HPDE6-E6E7 (cell line): ENCODE measurements around the gene ELOB.

Experiments used
- DNase-seq: peaks from one replicate; pipeline ENCODE4 v3.0.0; 2011; ENCODE audit warnings: missing footprints; ENCODE audit errors: extremely low spot score

Gene ELOB

GRCh38 chr16:2777231-2777902 lies at the start of gene ELOB:
Gene ELOB, minus strand, starts transcription at chr16:2777280. Its CDS starts 41 bp downstream, at chr16:2777239.
- peak; percentile 84 for DNase-seq

- no peak for DNase-seq
Measured at GRCh38 chr16:2825906-2826305, 48.8 kb upstream of the ELOB start.

- no peak for DNase-seq
Measured at GRCh38 chr16:2825049-2825742, 48.1 kb upstream of the ELOB start.

GRCh38 chr16:2824626-2825025 lies 47.5 kb upstream of the ELOB start:
- no peak for DNase-seq

GRCh38 chr16:2822496-2822895 lies 45.4 kb upstream of the ELOB start:
- DNase-seq = no peak

GRCh38 chr16:2822158-2822495 lies 45.0 kb upstream of the ELOB start:
- no peak for DNase-seq

- DNase-seq = no peak
Measured at GRCh38 chr16:2821487-2822157, 44.5 kb upstream of the ELOB start.

- no peak for DNase-seq
Measured at GRCh38 chr16:2820836-2821486, 43.9 kb upstream of the ELOB start.

- DNase-seq = no peak
Measured at GRCh38 chr16:2819939-2820835, 43.1 kb upstream of the ELOB start.

- no peak for DNase-seq
Measured at GRCh38 chr16:2819179-2819938, 42.3 kb upstream of the ELOB start.

GRCh38 chr16:2818272-2818876 lies 41.3 kb upstream of the ELOB start:
- no peak for DNase-seq

- no peak for DNase-seq
Measured at GRCh38 chr16:2817340-2818271, 40.5 kb upstream of the ELOB start.

- no peak for DNase-seq
Measured at GRCh38 chr16:2816751-2817339, 39.8 kb upstream of the ELOB start, which contains the start of gene PRSS21. Gene PRSS21, plus strand, starts transcription at chr16:2817237. Its CDS starts 32 bp downstream, at chr16:2817269.

- no peak for DNase-seq
Measured at GRCh38 chr16:2815299-2815771, 38.3 kb upstream of the ELOB start.

GRCh38 chr16:2814551-2815298 lies 37.6 kb upstream of the ELOB start:
- DNase-seq = no peak

GRCh38 chr16:2813771-2814221 lies 36.7 kb upstream of the ELOB start:
- no peak for DNase-seq

- DNase-seq = no peak
Measured at GRCh38 chr16:2811703-2812471, 34.8 kb upstream of the ELOB start.
